D721Med (cell line): ENCODE data around the gene NEUROG1.
"Not testable (repeated sequence)": the region's sequence is repeated elsewhere in the genome, so short reads cannot be mapped to it uniquely, and the experiment has no call there.

Experiments used
- DNase-seq: peaks from one replicate; pipeline ENCODE4 v3.0.0; 2011; ENCODE audit warnings: low spot score; ENCODE audit not compliant: insufficient read length
- FAIRE-seq: peaks from 2 replicates; lab custom pipeline; 2011; peaks lifted over from hg19 to GRCh38; lab: Jason Lieb, UNC
- TF ChIP-seq, protein P1 (sequence below): IDR thresholded peaks from 2 replicates; pipeline ENCODE4 v1.5.1; 2012; ENCODE audit warnings: mild to moderate bottlenecking, control low read depth; ENCODE audit not compliant: insufficient read depth; ENCODE audit errors: missing control alignments

The NEUROG1 gene

DNA sequence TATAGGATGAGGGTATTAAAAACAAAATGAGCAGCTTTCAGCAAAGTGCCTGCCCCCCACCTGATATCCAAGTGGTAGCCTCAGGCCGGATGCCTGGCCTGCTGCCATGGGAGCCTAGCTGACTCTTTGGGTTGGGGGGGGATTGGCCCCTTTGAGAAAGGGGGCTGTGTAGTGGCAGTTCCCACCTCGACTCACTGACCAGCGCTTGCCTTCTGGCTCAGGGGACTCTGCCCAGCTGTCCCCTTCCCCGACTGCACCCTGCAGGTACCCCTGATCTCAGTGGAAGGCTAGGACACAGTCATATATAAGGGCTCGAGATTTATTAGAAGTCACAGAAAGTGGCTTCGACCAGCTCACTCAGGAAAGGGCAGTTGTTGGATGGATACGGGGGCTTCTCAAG, 1.5 kb upstream of the NEUROG1 start:
- no peak for DNase-seq
- TF ChIP-seq, protein P1, sequence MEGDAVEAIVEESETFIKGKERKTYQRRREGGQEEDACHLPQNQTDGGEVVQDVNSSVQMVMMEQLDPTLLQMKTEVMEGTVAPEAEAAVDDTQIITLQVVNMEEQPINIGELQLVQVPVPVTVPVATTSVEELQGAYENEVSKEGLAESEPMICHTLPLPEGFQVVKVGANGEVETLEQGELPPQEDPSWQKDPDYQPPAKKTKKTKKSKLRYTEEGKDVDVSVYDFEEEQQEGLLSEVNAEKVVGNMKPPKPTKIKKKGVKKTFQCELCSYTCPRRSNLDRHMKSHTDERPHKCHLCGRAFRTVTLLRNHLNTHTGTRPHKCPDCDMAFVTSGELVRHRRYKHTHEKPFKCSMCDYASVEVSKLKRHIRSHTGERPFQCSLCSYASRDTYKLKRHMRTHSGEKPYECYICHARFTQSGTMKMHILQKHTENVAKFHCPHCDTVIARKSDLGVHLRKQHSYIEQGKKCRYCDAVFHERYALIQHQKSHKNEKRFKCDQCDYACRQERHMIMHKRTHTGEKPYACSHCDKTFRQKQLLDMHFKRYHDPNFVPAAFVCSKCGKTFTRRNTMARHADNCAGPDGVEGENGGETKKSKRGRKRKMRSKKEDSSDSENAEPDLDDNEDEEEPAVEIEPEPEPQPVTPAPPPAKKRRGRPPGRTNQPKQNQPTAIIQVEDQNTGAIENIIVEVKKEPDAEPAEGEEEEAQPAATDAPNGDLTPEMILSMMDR, result no peak
- FAIRE-seq, result no peak

DNA sequence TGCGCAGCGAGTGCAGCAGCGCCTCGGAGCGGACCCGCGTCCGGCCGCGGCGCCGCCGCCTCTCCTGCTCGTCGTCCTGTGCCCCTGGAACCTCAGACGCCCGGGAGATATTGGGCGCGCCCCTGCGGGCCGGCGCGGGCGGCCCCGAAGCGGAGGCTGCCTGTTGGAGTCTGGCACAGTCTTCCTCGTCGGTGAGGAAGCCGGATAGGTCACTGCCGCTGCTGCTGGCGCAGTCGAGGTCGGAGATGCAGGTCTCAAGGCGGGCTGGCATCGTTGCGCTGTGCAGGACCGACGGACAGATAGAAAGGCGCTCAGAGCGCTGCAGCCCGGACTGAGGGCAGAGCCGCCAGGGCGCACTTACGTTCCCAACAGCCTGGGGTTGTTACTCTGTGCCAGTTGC, 344 bp downstream of the NEUROG1 start:
- TF ChIP-seq, protein P1, result no peak
- no peak for DNase-seq
- no peak for FAIRE-seq

DNA sequence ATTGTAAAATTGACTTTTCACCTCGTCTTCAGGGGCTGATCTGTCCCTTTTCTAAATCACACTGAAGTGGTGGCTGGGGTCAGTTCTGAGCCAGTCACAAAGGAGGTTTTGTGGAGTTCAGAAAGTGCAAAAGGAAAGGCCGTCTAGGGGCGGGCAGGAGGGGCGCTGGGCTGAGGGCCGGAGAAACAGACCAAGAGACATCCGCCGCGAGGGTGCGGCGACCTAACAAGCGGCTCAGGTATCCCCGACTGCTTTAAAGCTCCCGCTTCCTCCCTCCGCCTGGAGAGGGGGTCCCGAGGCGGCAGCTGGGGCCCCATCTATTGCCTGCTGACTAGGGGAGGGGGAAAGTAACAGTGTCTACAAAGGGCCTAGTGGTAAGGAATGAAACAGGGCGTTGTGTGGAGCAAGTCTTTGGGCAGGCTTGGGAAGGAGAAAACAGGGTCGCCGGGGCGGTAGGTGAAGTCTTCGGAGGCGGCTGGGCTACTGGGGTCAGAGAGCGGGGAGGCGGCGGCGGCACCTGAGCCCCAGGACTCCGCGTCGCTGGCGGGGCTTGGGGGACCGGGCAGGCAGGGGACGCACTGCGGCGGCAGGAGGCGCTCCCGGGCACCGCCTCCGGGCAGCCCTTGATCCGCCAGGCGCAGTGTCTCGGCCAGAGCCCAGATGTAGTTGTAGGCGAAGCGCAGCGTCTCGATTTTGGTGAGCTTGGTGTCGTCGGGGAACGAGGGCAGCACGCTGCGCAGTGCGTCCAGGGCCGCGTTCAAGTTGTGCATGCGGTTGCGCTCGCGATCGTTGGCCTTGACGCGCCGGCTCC, 950 bp downstream of the NEUROG1 start:
- FAIRE-seq (no peak), DNase-seq (no peak)
- TF ChIP-seq, protein P1, result peak; percentile 28

DNA sequence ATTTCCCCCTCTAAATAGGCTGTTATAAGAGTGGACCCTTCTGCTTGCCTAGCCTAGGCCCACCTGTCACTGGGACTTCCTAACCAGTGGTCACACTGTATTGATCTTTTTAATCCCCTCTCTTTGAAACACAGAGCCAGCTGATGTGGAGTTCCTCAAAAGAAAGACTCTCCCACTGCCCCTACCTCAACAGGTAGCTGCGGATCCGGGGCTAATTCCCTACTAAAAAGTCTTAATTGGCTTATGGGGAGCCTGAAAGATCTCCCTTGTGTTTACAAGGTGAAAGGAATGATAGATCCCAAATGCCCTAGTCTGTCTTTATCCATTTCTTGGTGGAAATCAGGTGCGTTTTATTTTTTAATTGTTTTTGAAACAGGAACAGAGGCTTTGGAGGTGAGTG, 2.0 kb downstream of the NEUROG1 start:
- DNase-seq, result no peak
- TF ChIP-seq, protein P1, result no peak
- FAIRE-seq, result peak; percentile 25

DNA sequence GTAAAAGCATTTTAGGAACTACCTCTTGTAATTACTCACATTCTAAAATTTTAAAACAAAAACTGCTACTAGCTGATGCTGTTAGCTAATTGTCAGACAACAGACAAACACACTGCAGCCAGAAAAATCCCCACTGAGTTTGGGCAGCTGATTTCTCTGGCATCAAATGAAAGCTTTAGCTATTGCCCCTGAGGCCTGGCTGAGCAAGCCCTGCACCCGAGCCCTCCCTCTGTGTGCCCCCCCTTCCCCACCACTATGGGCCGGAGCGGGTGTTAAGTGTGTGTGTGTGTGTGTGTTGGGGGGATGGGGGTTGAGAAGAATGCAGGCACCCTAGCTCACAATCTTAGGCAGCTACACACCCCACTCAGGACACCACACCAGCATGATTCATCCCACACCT, 2.4 kb downstream of the NEUROG1 start:
- TF ChIP-seq, protein P1, result no peak
- FAIRE-seq, result no peak
- no peak for DNase-seq

DNA sequence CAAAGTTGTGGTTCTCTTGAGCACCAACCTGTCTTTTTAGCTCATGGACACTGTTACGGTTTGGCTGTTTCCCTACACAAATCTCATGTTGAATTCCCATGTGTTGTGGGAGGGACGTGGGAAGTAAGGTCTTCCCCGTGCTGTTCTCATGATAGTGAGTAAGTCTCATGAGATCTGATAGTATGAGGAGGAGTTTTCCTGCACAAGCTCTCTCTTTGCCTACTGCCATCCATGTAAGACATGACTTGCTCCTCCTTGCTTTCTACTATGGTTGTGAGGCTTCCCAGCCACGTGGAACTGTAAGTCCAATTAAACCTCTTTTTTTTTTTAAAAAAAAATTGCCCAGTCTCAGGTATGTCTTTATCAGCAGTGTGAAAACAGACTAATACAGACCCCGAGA, 6.2 kb downstream of the NEUROG1 start:
- not testable (repeated sequence) for FAIRE-seq, DNase-seq

DNA sequence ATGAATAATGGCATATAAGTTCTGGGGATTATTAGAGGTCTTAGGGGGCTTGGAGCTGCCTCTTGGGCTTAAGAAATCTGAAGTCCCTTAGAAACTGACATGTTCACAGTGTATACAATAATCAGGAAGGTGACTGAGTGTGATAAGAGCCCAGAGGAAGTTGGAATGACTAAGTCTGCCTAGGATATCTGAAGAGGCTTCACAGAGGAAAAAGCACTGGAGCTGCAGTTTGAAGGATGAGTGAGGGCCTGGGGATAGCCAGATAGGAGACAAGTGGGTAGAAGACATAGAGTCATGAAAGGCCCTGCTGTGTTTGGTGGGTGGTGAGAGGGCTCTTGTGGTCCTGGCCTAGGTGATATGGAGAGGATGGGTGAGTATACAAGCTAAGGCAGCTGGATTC, 8.8 kb downstream of the NEUROG1 start:
- TF ChIP-seq, protein P1, result no peak
- no peak for DNase-seq
- no peak for FAIRE-seq
